Measurements from ENCODE around the gene DAB2IP. TPM values are rescaled to one million over a fixed set of nuclear protein-coding genes. Genes with fewer than 3 reads are reported as not detected.

The DAB2IP gene
- total and polyA plus RNA-seq, 2 of the 4 experiments (the other 2 are of a cell fraction): 5.6 to 17.2 TPM

GRCh38 chr9:121735793-121736770 lies 84.6 kb downstream of the DAB2IP start:
- POLR2A ChIA-PET (ENCODE audit: unreplicated experiment): no interaction called here
- Histone ChIP-seq H3K4me1 (ENCODE audit: control insufficient read depth, insufficient read depth, low read length) (peaks cover 35% of the 10 kb centered on the region), H3K23ac (ENCODE audit: low read depth, low read length) (peak overlapping the region; percentile 97), H2BK120ac (ENCODE audit: low read depth, low read length) (peak overlapping the region; percentile 84), H4K20me1 (ENCODE audit: insufficient read depth, low read length) (peaks cover 14% of the 10 kb centered on the region), H3K4me3 (ENCODE audit: insufficient read depth, low read depth, low read length) (0 out of 2 replicates have a peak overlapping the region, but pooled peaks have one; percentile 8), H2BK15ac (ENCODE audit: low read depth, low read length) (peak overlapping the region; percentile 86; the same call in 2 of the 3 replicates), H4K91ac (ENCODE audit: insufficient read depth, low read depth, low read length) (peak overlapping the region; percentile 93), H2AFZ (replicated peaks; ENCODE audit: low read length, poor library complexity) (peak overlapping the region; percentile 84), H4K8ac (ENCODE audit: low read depth in 2 of 2, low read length in 2 of 2) (peak overlapping the region; percentile 94 to 96), H3K9me1 (ENCODE audit: insufficient read depth, low read length) (peaks cover 20% of the 10 kb centered on the region), H3K4ac (ENCODE audit: low read depth, low read length) (peak overlapping the region; percentile 95), H3K79me1 (ENCODE audit: low read depth in 1 of 2, low read length in 2 of 2) (peaks cover 38 to 85% of the 10 kb centered on the region in 2 experiments), H2BK20ac (ENCODE audit: low read depth, low read length) (peak overlapping the region; percentile 72), H3K9ac (ENCODE audit: low read depth, low read length) (peak overlapping the region; percentile 72), H3K27me3 (ENCODE audit: control insufficient read depth, insufficient read depth, low read length) (no peaks in the 10 kb centered on the region), H3K56ac (ENCODE audit: extremely low read depth, insufficient read depth, low read length) (peak overlapping the region; percentile 65; the same call in 1 of the 2 replicates), H3K14ac (replicated peaks; ENCODE audit: low read depth, low read length) (peak overlapping the region; percentile 94), H2AK9ac (replicated peaks; ENCODE audit: low read depth, low read length, poor library complexity) (peak overlapping the region; percentile 91), H3K9me3 (ENCODE audit: control insufficient read depth, insufficient read depth, low read length) (no peaks in the 10 kb centered on the region), H2BK5ac (ENCODE audit: low read depth, low read length, poor library complexity, severe bottlenecking) (peak overlapping the region; percentile 31), H3K18ac (ENCODE audit: low read depth, low read length) (peak overlapping the region; percentile 88), H4K5ac (ENCODE audit: low read depth, low read length) (peak overlapping the region; percentile 76), H3K36me3 (ENCODE audit: control insufficient read depth, insufficient read depth, low read length) (no peaks in the 10 kb centered on the region), H3K4me2 (ENCODE audit: low read depth, low read length) (peak overlapping the region; percentile 76), H2AK5ac (ENCODE audit: low read depth, low read length) (peak overlapping the region; percentile 80), H3K27ac (ENCODE audit: insufficient read depth, low read length) (peak overlapping the region; percentile 79)
- dilution Hi-C loops (cut with HindIII; ENCODE audit: low sequenced_read_pairs, unreplicated experiment): no loop called here
- ATAC-seq (ENCODE audit: low read depth) (peak; percentile 63), DNase-seq (peak; percentile 25)
- WGBS, 2 experiments (ENCODE audit: extremely low coverage in 2 of 2, insufficient read length in 1 of 2): 32% methylated on average over 4 of the region's 57 CpGs; no CpG with 5 or more reads in 1 of the 2 experiments
- CTCF ChIA-PET: interaction anchor here (1.0 to 1.4 kb wide), 2 partner anchors 9 to 15 kb away, joined by 3 to 4 read pairs; no protein-coding TSS in a partner anchor
- in situ Hi-C loops (cut with MboI; ENCODE audit: low sequenced_read_pairs): no loop called here
- intact Hi-C loops (cut with micrococcal nuclease): no loop called here
- no TSS peak for BruUV-seq (replicated peaks)
- TF ChIP-seq NFE2L2 (IDR thresholded peaks at IDR 0.05; ENCODE audit: low read depth, low read length): no peak
- TF ChIP-seq BHLHE40 (IDR thresholded peaks at IDR 0.05; ENCODE audit: low read depth, low read length): no peak
- TF ChIP-seq CTCF (conservative IDR thresholded peaks at IDR 0.05; ENCODE audit: low read depth, low read length): no peak
- TF ChIP-seq FOS (IDR thresholded peaks at IDR 0.05; ENCODE audit: low read depth, low read length): no peak
- no peak for TF ChIP-seq CEBPB (IDR thresholded peaks at IDR 0.05; ENCODE audit: low read depth, low read length)
- no peak for TF ChIP-seq MXI1 (IDR thresholded peaks at IDR 0.05; ENCODE audit: borderline replicate concordance, low read depth, low read length)
- TF ChIP-seq ELK1 (IDR thresholded peaks at IDR 0.05; ENCODE audit: borderline replicate concordance, low read depth, low read length): no peak
- TF ChIP-seq MAFK (IDR thresholded peaks at IDR 0.05; ENCODE audit: low read depth, low read length): no peak
- TF ChIP-seq MAZ (IDR thresholded peaks at IDR 0.05; ENCODE audit: borderline replicate concordance, low read depth, low read length): no peak
- no peak for TF ChIP-seq RCOR1 (IDR thresholded peaks at IDR 0.05; ENCODE audit: insufficient replicate concordance, low read length)
- no peak for TF ChIP-seq CHD1 (IDR thresholded peaks at IDR 0.05; ENCODE audit: low read depth, low read length)
- TF ChIP-seq RFX5 (IDR thresholded peaks at IDR 0.05; ENCODE audit: low read depth, low read length): no peak
- no peak for TF ChIP-seq SMC3 (IDR thresholded peaks at IDR 0.05; ENCODE audit: low read depth, low read length)
